Right lobe of liver (tissue), 4 donors: ENCODE measurements around the gene UBXN11.

Experiments
- CTCF ChIP-seq, 4 donors: fragments of 200-600 bp in 3 of 4; fragments of 450-650 bp in 1 of 4; IDR thresholded peaks; one replicate each; pipeline versions ENCODE4 v1.5.1 to v1.8.0; 2016 to 2022; ENCODE audit warnings: antibody characterized with exemption in 4 of 4, mild to moderate bottlenecking in 2 of 4
- POLR2A ChIP-seq: fragments of 450-650 bp; IDR thresholded peaks from one replicate; pipeline ENCODE4 v1.6.1; 2017; ENCODE audit warnings: antibody characterized with exemption, mild to moderate bottlenecking
- donor health status: DM: no; HTN: no; CAD: no.
- donor health status: DM: no; HTN: no; CAD: no.
- donor health status: DM: no; HTN: yes; CAD: no.

- TF ChIP-seq CTCF (IDR thresholded peaks at IDR 0.05), result no peak
- TF ChIP-seq POLR2A, result no peak
Observed at GRCh38 chr1:26268290-26269197, 37.9 kb downstream of the UBXN11 start.
